HG02938 (cell line): ENCODE data around the gene BST1.

Experiments used
- ATAC-seq: cut with Tn5 transposase; IDR thresholded peaks from one replicate; pipeline ENCODE4 v1.9.1; 2021; ENCODE audit warnings: mild to moderate bottlenecking, moderate library complexity; ENCODE audit not compliant: unreplicated experiment

Gene BST1

DNA sequence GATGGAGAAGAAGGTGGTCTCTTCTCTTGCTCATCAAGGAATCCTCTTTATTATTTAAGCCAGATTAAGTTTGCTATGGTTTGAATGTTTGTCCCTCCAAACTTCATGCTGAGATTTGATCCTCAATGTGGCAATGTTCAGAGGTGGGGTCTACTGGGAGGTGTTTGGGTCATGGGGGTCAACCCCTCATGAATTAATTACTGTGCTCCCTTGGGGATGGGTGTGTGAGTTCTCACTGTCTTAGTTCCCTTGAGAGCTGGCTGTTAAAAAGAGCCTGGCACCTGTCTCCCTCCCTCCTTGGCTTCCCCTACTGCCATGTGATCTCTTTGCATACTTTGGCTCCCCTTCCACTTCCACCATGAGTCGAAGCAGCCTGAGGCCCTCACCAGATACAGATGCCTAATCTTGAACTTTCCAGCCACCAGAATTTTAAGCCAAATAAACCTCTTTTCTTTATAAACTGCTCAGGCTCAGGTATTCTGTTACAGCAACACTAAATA lies 39.3 kb downstream of the BST1 start:
- ATAC-seq, result no peak

GRCh38 chr4:15742637-15743036 lies 39.8 kb downstream of the BST1 start:
- ATAC-seq, result no peak

GRCh38 chr4:15744016-15744545 lies 41.2 kb downstream of the BST1 start:
- no peak for ATAC-seq

GRCh38 chr4:15746110-15746509 lies 43.2 kb downstream of the BST1 start:
- ATAC-seq, result no peak

GRCh38 chr4:15749001-15749400 lies 46.1 kb downstream of the BST1 start:
- ATAC-seq, result no peak

DNA sequence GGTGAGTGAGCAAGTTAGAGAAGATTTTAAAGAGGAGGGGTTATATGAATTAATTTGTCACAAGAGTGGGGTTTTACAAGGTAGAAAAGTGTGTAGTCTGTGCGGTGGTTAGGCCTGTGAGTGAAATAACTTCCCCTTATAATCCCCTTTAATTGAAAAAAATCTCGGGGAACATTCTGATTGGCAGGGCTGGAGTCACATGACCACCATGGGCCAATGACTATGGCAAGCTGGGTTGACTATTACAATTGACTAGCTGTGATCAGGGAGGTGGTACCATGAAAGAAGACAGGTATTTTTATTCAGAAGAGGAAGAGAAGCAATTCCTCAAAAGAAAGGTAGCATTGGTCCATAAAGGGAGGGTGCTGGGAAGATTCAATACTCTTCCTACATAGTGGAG lies 48.3 kb downstream of the BST1 start:
- ATAC-seq, result no peak

DNA sequence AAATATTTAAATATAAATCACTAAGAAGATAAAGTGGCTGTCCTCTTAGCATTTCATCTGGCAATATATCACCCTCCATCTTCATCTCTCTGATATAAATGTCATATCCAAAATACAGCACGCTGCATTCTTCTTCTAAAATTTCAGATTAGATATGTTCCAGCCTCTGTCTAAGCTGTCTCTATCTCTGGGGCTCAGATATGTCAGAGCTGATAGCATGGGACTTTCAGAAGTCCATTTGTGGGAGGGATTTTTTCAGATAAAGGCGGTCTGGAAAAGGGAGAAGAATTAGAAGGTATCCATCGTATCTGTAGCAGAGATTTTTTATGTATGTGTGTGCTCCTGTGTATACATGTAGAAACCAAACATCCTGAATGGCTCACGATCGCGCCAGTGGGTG lies 50.2 kb downstream of the BST1 start:
- no peak for ATAC-seq

GRCh38 chr4:15753786-15754185 lies 50.9 kb downstream of the BST1 start:
- ATAC-seq, result no peak

DNA sequence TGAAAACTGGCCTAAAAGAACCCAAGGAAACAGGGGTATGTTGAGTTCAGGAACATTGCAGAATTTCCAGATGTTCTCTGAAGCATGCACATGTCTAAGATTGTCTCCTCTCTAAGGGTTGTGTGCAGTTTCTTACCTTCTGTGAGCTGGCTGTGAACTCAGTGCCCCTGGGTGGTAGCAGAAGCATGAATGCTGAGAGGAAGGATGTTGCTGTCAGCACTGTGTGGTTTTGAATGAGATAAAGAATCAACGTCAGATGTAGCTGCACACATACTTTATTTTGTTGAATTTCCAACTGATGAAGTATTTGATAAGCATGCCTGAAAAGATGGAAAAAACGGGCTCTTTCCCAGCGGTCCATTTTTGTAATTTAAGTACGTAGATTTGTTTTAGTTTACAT lies 51.5 kb downstream of the BST1 start:
- ATAC-seq, result no peak

DNA sequence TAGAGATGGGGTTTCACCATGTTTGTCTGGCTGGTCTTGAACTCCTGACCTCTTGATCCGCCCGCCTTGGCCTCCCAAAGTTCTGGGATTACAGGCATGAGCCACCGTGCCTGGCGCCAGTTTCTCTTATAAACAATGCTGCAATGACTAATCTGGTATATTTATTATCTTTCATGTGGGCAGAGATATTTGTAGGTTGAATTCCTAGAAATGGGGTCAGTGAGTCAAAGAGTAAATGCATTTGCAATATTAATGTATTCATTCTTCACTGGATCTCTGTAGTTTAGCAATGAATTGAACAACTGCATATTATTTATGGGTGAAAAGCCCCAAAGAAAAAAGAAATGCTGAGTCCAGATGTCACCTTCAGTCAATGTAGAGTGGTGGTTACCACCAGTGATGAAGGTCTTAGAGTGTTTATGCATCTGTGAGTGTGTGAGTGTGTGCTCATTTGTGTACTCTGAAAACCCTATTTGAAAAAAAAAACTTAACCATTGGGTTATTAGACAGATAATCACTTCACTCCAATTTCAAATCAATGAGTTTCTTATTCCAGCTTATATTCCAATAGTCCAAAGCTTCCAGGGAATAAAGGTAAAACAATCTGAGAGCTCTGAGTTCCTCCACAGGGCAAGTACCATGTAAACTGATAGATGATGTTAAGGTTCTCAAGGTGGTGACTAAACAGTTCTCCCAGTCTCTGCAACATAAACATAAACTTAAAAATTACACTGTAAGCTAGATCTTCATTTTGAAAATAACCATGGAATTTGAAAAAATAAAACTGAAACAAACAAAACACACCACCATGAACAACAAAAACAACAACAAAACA lies 52.7 kb downstream of the BST1 start:
- ATAC-seq, result peak; percentile 38

- peak; percentile 89 for ATAC-seq
These were observed 53.5 kb downstream of the BST1 start for GRCh38 chr4:15756361-15756861.

- no peak for ATAC-seq
These were observed 54.2 kb downstream of the BST1 start for GRCh38 chr4:15757054-15757453.

GRCh38 chr4:15758294-15758693 lies 55.4 kb downstream of the BST1 start:
- ATAC-seq, result no peak

DNA sequence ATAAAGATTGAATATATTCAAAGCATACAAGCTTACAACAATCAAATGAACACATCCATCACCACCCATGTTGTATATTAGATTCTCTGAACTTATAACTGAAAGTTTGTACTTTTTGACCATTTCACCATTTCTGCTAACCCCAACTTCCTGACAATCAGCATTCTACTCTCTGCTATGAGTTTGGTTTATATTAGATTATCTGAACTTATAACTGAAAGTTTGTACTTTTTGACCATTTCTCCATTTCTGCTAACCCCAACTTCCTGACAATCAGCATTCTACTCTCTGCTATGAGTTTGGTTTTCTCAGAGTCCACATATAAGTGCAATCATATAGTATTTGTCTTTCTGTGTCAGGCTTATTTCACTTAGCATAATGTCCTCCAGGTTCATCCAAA lies 59.6 kb downstream of the BST1 start:
- ATAC-seq, result peak; percentile 38

- no peak for ATAC-seq
These were observed 62.5 kb downstream of the BST1 start for GRCh38 chr4:15765391-15765790.

DNA sequence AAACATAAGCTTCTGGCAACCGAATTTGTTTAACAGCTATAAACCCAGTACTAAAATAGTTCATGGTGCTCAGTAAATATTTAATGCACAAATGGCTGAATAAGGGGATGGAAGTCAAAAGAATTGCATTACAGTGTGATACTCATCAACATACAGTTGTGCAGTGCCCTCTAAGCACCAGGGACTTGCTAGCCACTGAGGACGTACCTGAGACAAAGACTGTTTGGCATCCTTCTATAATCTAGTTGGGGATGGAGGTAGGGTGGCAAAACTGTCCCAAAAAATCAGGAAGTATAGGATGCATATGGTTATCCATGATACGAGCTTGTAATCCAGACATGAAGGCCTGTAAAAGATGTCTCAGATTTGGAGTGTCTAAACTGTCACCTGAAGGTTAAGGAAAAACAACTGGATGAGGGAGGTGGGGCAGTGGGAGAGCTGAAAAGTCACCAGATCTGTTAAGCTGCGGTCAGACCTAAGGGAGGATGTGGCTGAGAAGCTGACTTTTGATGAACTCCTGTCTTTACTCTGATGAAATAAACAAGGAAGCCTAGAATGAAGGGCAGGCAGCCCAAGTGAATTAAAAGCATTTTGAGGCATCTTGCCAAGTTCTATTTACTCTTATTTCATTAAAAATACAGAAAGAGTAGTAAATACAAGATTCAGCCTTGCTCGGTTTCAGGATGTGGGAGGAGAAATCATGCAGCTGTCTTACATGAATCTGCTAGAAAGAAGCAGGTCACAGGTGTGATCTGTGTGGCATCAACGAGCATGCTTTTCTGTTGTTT lies 63.2 kb downstream of the BST1 start:
- peak; percentile 71 for ATAC-seq

- no peak for ATAC-seq
These were observed 64.0 kb downstream of the BST1 start for GRCh38 chr4:15766821-15767220.

- no peak for ATAC-seq
These were observed 66.3 kb downstream of the BST1 start for GRCh38 chr4:15769202-15769601.

DNA sequence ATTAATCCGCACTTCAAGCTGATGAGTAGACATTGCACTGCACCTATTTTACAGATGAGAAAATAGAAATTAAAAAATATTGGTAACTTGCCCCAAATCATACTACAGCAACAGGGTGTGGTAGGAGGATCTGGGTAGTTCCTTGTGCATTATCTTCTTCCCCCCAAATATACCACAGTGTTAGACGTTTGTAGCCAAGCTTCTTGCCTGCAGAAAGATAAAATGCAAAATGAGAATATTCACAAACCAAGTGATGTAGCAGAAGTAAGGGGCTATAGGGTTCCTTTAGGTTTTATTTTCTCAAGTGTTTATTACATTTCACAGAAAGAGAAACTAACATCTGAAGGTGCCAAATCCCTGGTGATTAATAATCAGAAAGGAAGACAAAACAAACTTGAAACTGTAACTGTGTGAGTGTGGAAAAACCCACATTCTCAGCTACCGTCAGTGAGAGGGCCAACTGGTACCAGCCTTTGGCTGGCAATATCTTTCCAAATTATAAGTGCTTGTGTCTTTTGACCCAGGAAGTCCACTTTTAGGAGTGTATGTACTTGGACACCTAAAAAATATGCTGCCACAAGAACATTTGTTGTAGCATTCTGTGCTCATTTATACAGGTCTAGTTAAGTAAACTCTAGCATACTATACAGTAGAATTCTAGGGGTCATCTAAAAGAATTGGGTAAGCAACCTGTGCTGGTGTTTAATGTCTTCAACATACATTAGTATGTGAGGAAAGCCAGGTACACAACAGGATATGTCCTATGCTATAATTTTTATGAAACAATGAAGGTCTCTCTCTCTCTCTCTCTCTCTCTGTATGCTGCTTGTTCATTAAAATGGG lies 68.6 kb downstream of the BST1 start:
- ATAC-seq, result peak; percentile 85

GRCh38 chr4:15774020-15774420 lies 71.2 kb downstream of the BST1 start:
- ATAC-seq, result no peak
